ENCODE results near the gene GTF2IRD1. TPM values are rescaled to one million over a fixed set of nuclear protein-coding genes. Genes with fewer than 3 reads are reported as not detected.

GTF2IRD1 gene
- total and polyA plus RNA-seq, 9 of the 15 experiments (the other 6 are each of a cell fraction or from before 2014, with no cell fraction given): 9.1 to 30.2 (median 14.0) TPM

- no peak for TF ChIP-seq ZBTB9 (CRISPR knock-in tag; IDR thresholded peaks at IDR 0.05)
- no peak for TF ChIP-seq ZNF274 (IDR thresholded peaks at IDR 0.05; ENCODE audit: borderline replicate concordance, low read depth, low read length)
- TF ChIP-seq USF1 (CRISPR knock-in tag; IDR thresholded peaks at IDR 0.05): no peak
- TF ChIP-seq THRB (CRISPR knock-in tag; conservative IDR thresholded peaks at IDR 0.05): no peak
- TF ChIP-seq SIRT6 (IDR thresholded peaks at IDR 0.05; ENCODE audit: low read depth, low read length): no peak
- TF ChIP-seq MLX (CRISPR knock-in tag; conservative IDR thresholded peaks at IDR 0.05): no peak
- peak; percentile 66; the same call in 1 of the 2 replicates for TF ChIP-seq BHLHE40 (IDR thresholded peaks at IDR 0.05; ENCODE audit: low read length)
- TF ChIP-seq ZNF253 (CRISPR knock-in tag; conservative IDR thresholded peaks at IDR 0.05): no peak
- no peak for TF ChIP-seq FUS (optimal IDR thresholded peaks at IDR 0.05; ENCODE audit: low read depth, low read length)
- peak; percentile 85; the same call in 1 of the 2 replicates for TF ChIP-seq ZBTB7A (IDR thresholded peaks at IDR 0.05; ENCODE audit: borderline replicate concordance, control insufficient read depth, low read depth, low read length)
- no peak for TF ChIP-seq FOXJ2 (tag; IDR thresholded peaks at IDR 0.05)
- no peak for TF ChIP-seq ARID4B (CRISPR knock-in tag; IDR thresholded peaks at IDR 0.05)
- TF ChIP-seq NR4A1 (CRISPR knock-in tag; IDR thresholded peaks at IDR 0.05): no peak
- no peak for TF ChIP-seq NR4A1 (tag; IDR thresholded peaks at IDR 0.05)
- no peak for TF ChIP-seq NFATC3 (IDR thresholded peaks at IDR 0.05)
- no peak for TF ChIP-seq ZNF133 (CRISPR knock-in tag; IDR thresholded peaks at IDR 0.05)
- no peak for TF ChIP-seq POLR2A (conservative IDR thresholded peaks at IDR 0.05)
- TF ChIP-seq TARDBP (IDR thresholded peaks at IDR 0.05): 0 out of 2 replicates have a peak, but pooled peaks have one; percentile 40
- no peak for TF ChIP-seq ZNF134 (CRISPR knock-in tag; conservative IDR thresholded peaks at IDR 0.05)
- TF ChIP-seq ATF2 (CRISPR knock-in tag; IDR thresholded peaks at IDR 0.05): no peak
These were observed 36.2 kb upstream of the GTF2IRD1 start (continued) for GRCh38 chr7:74417419-74417971.
